Measurements from ENCODE around the gene RTN1.
A peak's percentile ranks its signal among the peaks of the same experiment; 100 is the strongest.

RTN1 gene

GRCh38 chr14:59585891-59586554 lies 284.6 kb downstream of the RTN1 start:
- peak overlapping the region; percentile 79 for H3K27ac Mint-ChIP-seq

GRCh38 chr14:59583755-59584154 lies 286.8 kb downstream of the RTN1 start:
- Mint-ChIP-seq H3K4me1 (ENCODE audit: low read depth) (peaks cover 28% of the 10 kb centered on the region), H3K4me3 (peak overlapping the region; percentile 69), H3K27ac (peak overlapping the region; percentile 84), H3K36me3 (ENCODE audit: low read depth) (no peaks in the 10 kb centered on the region), H3K9me3 (no peaks in the 10 kb centered on the region), H3K27me3 (no peaks in the 10 kb centered on the region)
- intact Hi-C loops (cut with micrococcal nuclease): loop anchor here (5.0 kb wide), 1 partner anchor 101 kb away; the partner anchor contains the start of genes JKAMP and L3HYPDH

More at GRCh38 chr14:59585891-59586554, 284.6 kb downstream of the RTN1 start:
- Mint-ChIP-seq H3K4me3 (peak overlapping the region; percentile 61), H3K36me3 (ENCODE audit: low read depth) (no peaks in the 10 kb centered on the region), H3K9me3 (no peaks in the 10 kb centered on the region), H3K4me1 (ENCODE audit: low read depth) (peaks cover 28% of the 10 kb centered on the region), H3K27me3 (no peaks in the 10 kb centered on the region)
- intact Hi-C loops (cut with micrococcal nuclease): no loop called here

GRCh38 chr14:59582845-59583509 lies 287.6 kb downstream of the RTN1 start:
- peak overlapping the region; percentile 69 for H3K4me3 Mint-ChIP-seq
- no peaks in the 10 kb centered on the region for H3K36me3 Mint-ChIP-seq (ENCODE audit: low read depth)
- H3K9me3 Mint-ChIP-seq: no peaks in the 10 kb centered on the region
- no peaks in the 10 kb centered on the region for H3K27me3 Mint-ChIP-seq
- H3K4me1 Mint-ChIP-seq (ENCODE audit: low read depth): peaks cover 28% of the 10 kb centered on the region
- intact Hi-C loops (cut with micrococcal nuclease): loop anchor here (5.0 kb wide), 1 partner anchor 101 kb away; the partner anchor contains the start of genes JKAMP and L3HYPDH
- H3K27ac Mint-ChIP-seq: peak overlapping the region; percentile 84

- no peak overlapping the region for H3K27ac Mint-ChIP-seq
- no peak overlapping the region for H3K4me3 Mint-ChIP-seq
- H3K36me3 Mint-ChIP-seq (ENCODE audit: low read depth): no peaks in the 10 kb centered on the region
- H3K9me3 Mint-ChIP-seq: no peaks in the 10 kb centered on the region
- intact Hi-C loops (cut with micrococcal nuclease): loop anchor here (5.0 kb wide), 1 partner anchor 100 kb away; the partner anchor contains the start of genes JKAMP and L3HYPDH
- no peaks in the 10 kb centered on the region for H3K27me3 Mint-ChIP-seq
- peaks cover 28% of the 10 kb centered on the region for H3K4me1 Mint-ChIP-seq (ENCODE audit: low read depth)
These were observed 288.4 kb downstream of the RTN1 start for GRCh38 chr14:59582161-59582560.

- intact Hi-C loops (cut with micrococcal nuclease): loop anchor here (5.0 kb wide), 1 partner anchor 99 kb away; the partner anchor contains the start of genes JKAMP and L3HYPDH
- Mint-ChIP-seq H3K4me3 (no peak overlapping the region), H3K27me3 (peaks cover 7% of the 10 kb centered on the region), H3K36me3 (ENCODE audit: low read depth) (no peaks in the 10 kb centered on the region), H3K4me1 (ENCODE audit: low read depth) (peaks cover 24% of the 10 kb centered on the region), H3K27ac (no peak overlapping the region), H3K9me3 (no peaks in the 10 kb centered on the region)
These were observed 289.7 kb downstream of the RTN1 start for GRCh38 chr14:59580911-59581310.

- no peaks in the 10 kb centered on the region for H3K9me3 Mint-ChIP-seq
- no peaks in the 10 kb centered on the region for H3K36me3 Mint-ChIP-seq (ENCODE audit: low read depth)
- no peak within 1 kb of the TSS for H3K27ac Mint-ChIP-seq
- H3K27me3 Mint-ChIP-seq: peaks cover 18% of the 10 kb centered on the region
- H3K4me1 Mint-ChIP-seq (ENCODE audit: low read depth): no peaks in the 10 kb centered on the region
- H3K4me3 Mint-ChIP-seq: peak within 1 kb of the TSS; percentile 72
- intact Hi-C loops (cut with micrococcal nuclease): loop anchor here (1.0 to 2.0 kb wide), 2 partner anchors 69 to 450 kb away; no protein-coding TSS in a partner anchor
These were observed 294.0 kb downstream of the RTN1 start, which contains the start of gene CCDC175 for GRCh38 chr14:59576332-59577294. Gene CCDC175 (minus strand): TSS chr14:59576812. CDS start chr14:59576775, 37 bp downstream.

GRCh38 chr14:59570122-59570521 lies 300.5 kb downstream of the RTN1 start:
- no peaks in the 10 kb centered on the region for H3K4me1 Mint-ChIP-seq (ENCODE audit: low read depth)
- H3K27ac Mint-ChIP-seq: no peak overlapping the region
- no peaks in the 10 kb centered on the region for H3K9me3 Mint-ChIP-seq
- peaks cover 5% of the 10 kb centered on the region for H3K27me3 Mint-ChIP-seq
- H3K36me3 Mint-ChIP-seq (ENCODE audit: low read depth): no peaks in the 10 kb centered on the region
- H3K4me3 Mint-ChIP-seq: no peak overlapping the region
- intact Hi-C loops (cut with micrococcal nuclease): no loop called here

GRCh38 chr14:59566725-59567124 lies 303.9 kb downstream of the RTN1 start:
- no peaks in the 10 kb centered on the region for H3K36me3 Mint-ChIP-seq (ENCODE audit: low read depth)
- H3K4me3 Mint-ChIP-seq: no peak overlapping the region
- intact Hi-C loops (cut with micrococcal nuclease): no loop called here
- no peak overlapping the region for H3K27ac Mint-ChIP-seq
- no peaks in the 10 kb centered on the region for H3K9me3 Mint-ChIP-seq
- H3K4me1 Mint-ChIP-seq (ENCODE audit: low read depth): no peaks in the 10 kb centered on the region
- no peaks in the 10 kb centered on the region for H3K27me3 Mint-ChIP-seq

- Mint-ChIP-seq H3K27me3 (no peaks in the 10 kb centered on the region), H3K4me3 (no peak overlapping the region), H3K4me1 (ENCODE audit: low read depth) (no peaks in the 10 kb centered on the region), H3K27ac (no peak overlapping the region), H3K36me3 (ENCODE audit: low read depth) (no peaks in the 10 kb centered on the region), H3K9me3 (no peaks in the 10 kb centered on the region)
- intact Hi-C loops (cut with micrococcal nuclease): no loop called here
These were observed 304.3 kb downstream of the RTN1 start for GRCh38 chr14:59566296-59566695.

- intact Hi-C loops (cut with micrococcal nuclease): no loop called here
- Mint-ChIP-seq H3K36me3 (ENCODE audit: low read depth) (no peaks in the 10 kb centered on the region), H3K9me3 (no peaks in the 10 kb centered on the region), H3K4me1 (ENCODE audit: low read depth) (no peaks in the 10 kb centered on the region), H3K27me3 (no peaks in the 10 kb centered on the region), H3K4me3 (no peak overlapping the region), H3K27ac (no peak overlapping the region)
These were observed 305.5 kb downstream of the RTN1 start for GRCh38 chr14:59565087-59565486.

GRCh38 chr14:59564366-59564765 lies 306.2 kb downstream of the RTN1 start:
- Mint-ChIP-seq H3K4me1 (ENCODE audit: low read depth) (no peaks in the 10 kb centered on the region), H3K4me3 (no peak overlapping the region), H3K27me3 (no peaks in the 10 kb centered on the region), H3K36me3 (ENCODE audit: low read depth) (no peaks in the 10 kb centered on the region), H3K27ac (no peak overlapping the region), H3K9me3 (no peaks in the 10 kb centered on the region)
- intact Hi-C loops (cut with micrococcal nuclease): no loop called here

- H3K4me3 Mint-ChIP-seq: no peak overlapping the region
- intact Hi-C loops (cut with micrococcal nuclease): no loop called here
These were observed 323.3 kb downstream of the RTN1 start for GRCh38 chr14:59547310-59547709.

More at GRCh38 chr14:59547310-59547709, 323.3 kb downstream of the RTN1 start:
- H3K4me1 Mint-ChIP-seq (ENCODE audit: low read depth): no peaks in the 10 kb centered on the region
- H3K36me3 Mint-ChIP-seq (ENCODE audit: low read depth): no peaks in the 10 kb centered on the region
- H3K9me3 Mint-ChIP-seq: peaks cover 11% of the 10 kb centered on the region
- H3K27me3 Mint-ChIP-seq: no peaks in the 10 kb centered on the region
- H3K27ac Mint-ChIP-seq: no peak overlapping the region

All from dendritic cell treated with granulocyte-macrophage colony-stimulating factor and Interleukin-4, amounts not matched to agents 40 ng/mL and 50 ng/mL, for 4 days (primary cell).